Neural cell (in vitro differentiated cells): ENCODE measurements around the gene MYRF. TPM values are rescaled to one million over a fixed set of nuclear protein-coding genes. Genes with fewer than 3 reads are reported as not detected.

ENCODE experiments used
- H2AFZ ChIP-seq: fragments of 200-600, 300-800 bp; sonication (generic), shearing (Covaris generic); 2 replicates; pipeline ENCODE4 v1.6.0; 2014; ENCODE audit warnings: low read depth, mild to moderate bottlenecking, antibody characterized with exemption, low read length, moderate library complexity
- H3F3A ChIP-seq: fragments of 200-600 bp; shearing (Covaris generic); 2 replicates; pipeline ENCODE4 v1.6.1; 2016; ENCODE audit warnings: mild to moderate bottlenecking, moderate library complexity, mixed read lengths, antibody characterized with exemption, low read length; ENCODE audit not compliant: insufficient read depth, poor library complexity, severe bottlenecking
- H3K27ac ChIP-seq: fragments of 200-600, 300-800 bp; sonication (generic), shearing (Covaris generic); 2 replicates; pipeline ENCODE4 v1.5.1; 2014; ENCODE audit warnings: mild to moderate bottlenecking, low read length, moderate library complexity
- H3K27me3 ChIP-seq: fragments of 300-800, 200-600 bp; sonication (generic), shearing (Covaris generic); 2 replicates; pipeline ENCODE4 v1.6.0; 2014; ENCODE audit warnings: mild to moderate bottlenecking, low read depth, low read length, moderate library complexity; ENCODE audit not compliant: insufficient read depth
- H3K36me3 ChIP-seq: fragments of 300-800, 200-600 bp; sonication (generic), shearing (Covaris generic); 2 replicates; pipeline ENCODE4 v1.5.1; 2014; ENCODE audit warnings: mild to moderate bottlenecking, antibody characterized with exemption, low read length, moderate library complexity; ENCODE audit not compliant: insufficient read depth
- H3K4me2 ChIP-seq: fragments of 300-800, 200-600 bp; sonication (generic), shearing (Covaris generic); 2 replicates; pipeline ENCODE4 v1.6.0; 2014; ENCODE audit warnings: mild to moderate bottlenecking, low read length
- H3K4me3 ChIP-seq: fragments of 300-800, 200-600 bp; sonication (generic), shearing (Covaris generic); 2 replicates; pipeline ENCODE4 v1.5.1; 2014; ENCODE audit warnings: mild to moderate bottlenecking, low read length, moderate library complexity
- H3K79me2 ChIP-seq: fragments of 200-600 bp; shearing (Covaris generic); replicated peaks from 2 replicates; pipeline ENCODE4 v1.6.0; 2014; ENCODE audit warnings: mild to moderate bottlenecking, low read length, moderate library complexity; ENCODE audit not compliant: insufficient read depth
- H3K9ac ChIP-seq: fragments of 300-800, 200-600 bp; sonication (generic), shearing (Covaris generic); 2 replicates; pipeline ENCODE4 v1.6.1; 2016; ENCODE audit warnings: mild to moderate bottlenecking, low read length, mixed read lengths
- H3K9me2 ChIP-seq: fragments of 200-600 bp; shearing (Covaris generic); 2 replicates; pipeline ENCODE4 v1.6.1; 2016; ENCODE audit warnings: mild to moderate bottlenecking, low read length, mixed read lengths; ENCODE audit not compliant: insufficient read depth
- H3K9me3 ChIP-seq: fragments of 200-600, 300-800 bp; sonication (generic), shearing (Covaris generic); 2 replicates; pipeline ENCODE4 v1.6.1; 2016; ENCODE audit warnings: mild to moderate bottlenecking, mixed run types, low read length, moderate library complexity, mixed read lengths
- H4K20me1 ChIP-seq: fragments of 200-600 bp; shearing (Covaris generic); 2 replicates; pipeline ENCODE4 v1.6.1; 2016; ENCODE audit warnings: mild to moderate bottlenecking, mixed run types; ENCODE audit not compliant: insufficient read depth
- CTCF ChIP-seq: fragments of 450-650 bp; IDR thresholded peaks from 2 replicates; pipeline ENCODE4 v1.5.1; 2014; ENCODE audit warnings: antibody characterized with exemption, mild to moderate bottlenecking, moderate library complexity; ENCODE audit not compliant: poor library complexity, severe bottlenecking
- EP300 ChIP-seq: fragments of 450-650 bp; conservative IDR thresholded peaks from 2 replicates; pipeline ENCODE4 v1.6.1; 2014; ENCODE audit warnings: antibody characterized with exemption, mild to moderate bottlenecking, moderate library complexity; ENCODE audit not compliant: poor library complexity, severe bottlenecking
- EZH2 ChIP-seq: fragments of 200-600, 300-800 bp; shearing (Covaris generic), sonication (generic); IDR thresholded peaks from 2 replicates; pipeline ENCODE4 v1.6.1; 2014; ENCODE audit warnings: antibody characterized with exemption, low read length, borderline replicate concordance, mild to moderate bottlenecking; ENCODE audit not compliant: insufficient read depth, poor library complexity, severe bottlenecking
- MXI1 ChIP-seq: fragments of 450-650 bp; conservative IDR thresholded peaks from 2 replicates; pipeline ENCODE4 v1.6.1; 2014; ENCODE audit warnings: antibody characterized with exemption, mild to moderate bottlenecking; ENCODE audit not compliant: poor library complexity, severe bottlenecking
- POLR2AphosphoS5 ChIP-seq: IDR thresholded peaks from 2 replicates; pipeline ENCODE4 v1.6.1; 2012
- RAD21 ChIP-seq: fragments of 450-650 bp; conservative IDR thresholded peaks from 2 replicates; pipeline ENCODE4 v1.6.1; 2014; ENCODE audit warnings: antibody characterized with exemption, mild to moderate bottlenecking, moderate library complexity
- REST ChIP-seq: IDR thresholded peaks from 2 replicates; pipeline ENCODE4 v1.6.1; 2012; ENCODE audit warnings: borderline replicate concordance
- SMC3 ChIP-seq: fragments of 450-650 bp; conservative IDR thresholded peaks from 2 replicates; pipeline ENCODE4 v1.6.1; 2014; ENCODE audit warnings: antibody characterized with exemption, mild to moderate bottlenecking, moderate library complexity; ENCODE audit not compliant: poor library complexity
- TAF1 ChIP-seq: IDR thresholded peaks from 2 replicates; pipeline ENCODE4 v1.6.1; 2012; ENCODE audit warnings: low read depth
- polyA plus RNA-seq: library from polyadenylated mRNA; depleted of rRNA; stranded (reverse); fragments of >200 nt; gene quantifications from 2 replicates; pipeline ENCODE4 v1.2.3, GENCODE V29; 2014

Gene MYRF
- polyA plus RNA-seq, 1 donor from 2014 or later: 0.16 TPM

DNA sequence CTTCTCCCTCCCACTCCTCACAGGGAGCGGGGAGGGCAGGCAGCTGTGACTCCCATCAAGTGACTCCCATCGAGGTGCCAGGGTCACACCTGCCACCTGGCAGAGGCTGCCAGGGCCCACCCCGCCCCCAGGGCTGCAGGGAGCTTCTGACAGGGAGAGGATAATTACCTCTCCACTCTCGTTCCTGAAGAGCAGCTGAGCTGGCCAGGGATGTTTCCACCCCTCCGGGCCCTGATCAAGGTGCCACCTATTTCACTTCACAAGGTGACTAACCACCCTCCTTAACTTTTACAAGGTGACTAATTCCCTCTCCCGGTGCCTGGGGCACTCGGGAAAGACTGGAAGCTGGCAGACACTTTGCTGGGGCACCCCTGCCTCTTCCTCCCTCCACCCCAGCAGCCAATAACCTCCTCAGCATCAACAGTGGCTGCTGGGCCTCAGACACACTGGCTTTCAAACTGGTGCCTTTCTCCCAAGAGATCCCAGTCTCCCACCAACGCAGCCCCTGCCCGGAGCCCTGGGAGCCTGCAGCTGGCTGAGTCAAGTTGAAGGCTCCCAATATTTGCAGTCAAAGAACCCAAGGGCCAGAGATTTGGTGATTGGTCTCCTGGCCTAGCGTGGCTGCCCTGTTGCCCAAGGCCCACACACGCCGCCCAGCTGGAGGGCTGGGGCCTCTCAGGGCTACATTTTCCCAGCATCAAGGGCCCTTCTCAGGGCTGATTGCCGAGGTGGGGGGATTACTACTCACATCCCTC lies 22.0 kb upstream of the MYRF start:
- H3K9ac ChIP-seq: no peak overlapping the region
- H3K79me2 ChIP-seq: no peaks in the 10 kb centered on the region
- no peak overlapping the region for H3K4me3 ChIP-seq
- no peaks in the 10 kb centered on the region for H3F3A ChIP-seq
- H3K9me3 ChIP-seq: no peaks in the 10 kb centered on the region
- TF ChIP-seq TAF1 (no peak), EZH2 (no peak), RAD21 (no peak), REST (no peak), MXI1 (no peak), SMC3 (no peak), CTCF (no peak), EP300 (no peak), POLR2AphosphoS5 (no peak)
- no peaks in the 10 kb centered on the region for H4K20me1 ChIP-seq
- no peaks in the 10 kb centered on the region for H3K9me2 ChIP-seq
- no peak overlapping the region for H2AFZ ChIP-seq
- no peak overlapping the region for H3K27ac ChIP-seq
- H3K4me2 ChIP-seq: no peak overlapping the region
- no peaks in the 10 kb centered on the region for H3K27me3 ChIP-seq
- no peaks in the 10 kb centered on the region for H3K36me3 ChIP-seq

GRCh38 chr11:61731211-61731951 lies 21.1 kb upstream of the MYRF start:
- H3K9me3 ChIP-seq: no peaks in the 10 kb centered on the region
- no peak overlapping the region for H3K4me2 ChIP-seq
- TF ChIP-seq EP300: no peak
- no peak for TF ChIP-seq MXI1
- TF ChIP-seq RAD21: no peak
- no peak for TF ChIP-seq TAF1
- no peak for TF ChIP-seq POLR2AphosphoS5
- no peak for TF ChIP-seq SMC3
- no peak for TF ChIP-seq EZH2
- TF ChIP-seq CTCF: no peak
- no peak for TF ChIP-seq REST
- H3K9me2 ChIP-seq: no peaks in the 10 kb centered on the region
- no peak overlapping the region for H3K9ac ChIP-seq
- no peak overlapping the region for H3K27ac ChIP-seq
- no peak overlapping the region for H2AFZ ChIP-seq
- no peaks in the 10 kb centered on the region for H4K20me1 ChIP-seq
- H3F3A ChIP-seq: no peaks in the 10 kb centered on the region
- no peaks in the 10 kb centered on the region for H3K36me3 ChIP-seq
- H3K4me3 ChIP-seq: no peak overlapping the region
- no peaks in the 10 kb centered on the region for H3K79me2 ChIP-seq
- H3K27me3 ChIP-seq: no peaks in the 10 kb centered on the region
